ENCODE measurements around the gene MAP4K4.
A peak's percentile ranks its signal among the peaks of the same experiment; 100 is the strongest.

The MAP4K4 gene

DNA sequence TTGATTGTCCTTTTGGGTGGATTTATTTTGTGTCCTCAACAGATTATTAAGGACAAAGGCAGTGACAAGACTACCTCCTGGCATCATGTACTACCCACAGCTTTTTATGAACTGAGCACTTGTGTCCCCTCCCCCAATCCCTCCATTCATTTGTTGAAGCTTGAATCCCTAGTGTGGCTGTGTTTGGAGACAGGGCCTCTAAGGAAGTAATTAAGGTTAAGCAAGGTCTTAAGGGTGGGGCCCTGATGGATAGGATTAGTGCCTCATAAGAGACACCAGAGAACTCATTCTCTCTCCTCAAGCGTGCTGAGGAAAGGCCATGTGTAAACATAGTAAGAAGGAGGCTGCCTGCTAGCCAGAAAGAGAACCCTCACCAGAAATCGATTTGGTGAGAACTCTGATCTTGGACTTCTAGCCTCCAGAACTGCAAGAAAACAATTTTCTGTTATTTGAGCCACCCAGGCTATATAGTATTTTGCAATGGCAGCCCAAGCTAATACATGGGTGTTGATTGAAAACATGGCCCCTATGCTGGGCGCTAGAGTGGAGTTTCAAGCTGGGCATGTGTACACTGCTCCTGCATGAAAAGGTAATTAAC lies 3.4 kb upstream of the MAP4K4 start:
- DNase-seq: no peak

GRCh38 chr2:101696272-101697123 lies 1.0 kb upstream of the MAP4K4 start:
- peak; percentile 59 for DNase-seq

DNA sequence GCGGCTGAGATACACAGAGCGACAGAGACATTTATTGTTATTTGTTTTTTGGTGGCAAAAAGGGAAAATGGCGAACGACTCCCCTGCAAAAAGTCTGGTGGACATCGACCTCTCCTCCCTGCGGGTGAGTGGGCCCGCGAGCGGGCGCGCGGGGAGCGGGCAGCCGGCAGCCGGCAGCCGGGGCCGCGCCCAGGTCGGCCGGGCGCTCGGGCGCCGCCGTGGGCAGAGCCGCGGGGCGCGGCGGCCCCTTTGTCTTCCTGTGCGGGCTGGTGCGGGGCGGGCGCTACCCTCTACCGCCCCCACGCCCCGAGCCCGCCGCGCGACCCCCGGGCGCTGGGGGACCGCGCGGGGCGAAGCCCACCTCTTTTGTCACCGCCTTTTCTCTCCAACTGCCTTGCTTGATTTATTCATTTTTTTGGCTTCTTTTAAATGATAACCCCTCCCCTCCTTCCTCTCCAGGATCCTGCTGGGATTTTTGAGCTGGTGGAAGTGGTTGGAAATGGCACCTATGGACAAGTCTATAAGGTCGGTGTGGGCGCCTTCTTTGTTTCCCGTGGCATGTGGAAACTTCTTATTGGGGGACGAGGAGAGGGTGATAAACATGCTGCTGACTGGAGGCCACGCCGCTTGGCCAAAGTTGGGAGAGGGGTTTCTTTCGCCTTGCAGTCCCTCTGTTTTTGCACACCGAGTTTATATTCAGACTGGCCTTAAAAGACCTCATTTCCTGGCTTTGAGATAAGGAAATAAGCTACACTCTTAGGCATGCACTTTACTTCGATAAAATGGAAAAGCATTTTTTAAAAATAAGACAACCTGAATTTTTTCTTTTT lies 722 bp downstream of the MAP4K4 start:
- DNase-seq: peak; percentile 45

GRCh38 chr2:101698844-101699754 lies 1.6 kb downstream of the MAP4K4 start:
- no peak for DNase-seq

DNA sequence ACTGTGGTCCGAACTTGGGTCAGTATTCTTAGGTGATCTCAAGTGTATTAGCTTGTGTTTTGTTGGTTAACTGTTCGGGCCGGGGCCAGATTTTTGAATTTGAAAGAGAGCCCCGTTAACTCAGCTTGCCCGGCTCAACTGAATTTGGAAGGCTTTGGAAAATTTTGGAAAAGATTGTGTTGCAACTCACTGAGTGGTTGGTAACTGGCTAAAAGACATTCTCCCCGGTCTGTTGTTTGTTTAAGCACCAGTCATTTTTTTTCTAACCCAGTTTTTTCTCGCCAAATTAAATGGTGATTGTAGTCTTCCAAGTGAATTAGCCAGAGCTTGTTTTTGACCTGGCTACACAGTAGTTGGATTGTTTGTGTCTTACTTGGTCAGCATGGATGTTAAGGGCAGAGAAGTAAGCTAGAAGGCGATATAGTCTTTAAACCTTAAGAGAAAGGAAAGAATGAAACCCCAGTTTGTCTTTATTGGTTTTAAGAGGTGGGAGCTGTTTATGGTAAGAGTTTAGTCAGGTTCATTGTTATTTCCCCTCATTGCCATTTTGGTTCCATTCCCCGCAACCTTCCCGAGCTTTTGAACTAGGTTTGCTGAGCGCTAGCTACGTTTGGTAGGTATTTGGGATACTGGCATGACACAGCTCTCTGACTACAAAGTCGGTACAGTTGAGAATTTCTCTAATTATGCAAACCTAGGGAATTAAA lies 2.4 kb downstream of the MAP4K4 start:
- DNase-seq: no peak

- no peak for DNase-seq
These were observed 6.5 kb downstream of the MAP4K4 start for GRCh38 chr2:101704046-101704466.

GRCh38 chr2:101704816-101705578 lies 7.5 kb downstream of the MAP4K4 start:
- no peak for DNase-seq

GRCh38 chr2:101706121-101706818 lies 8.8 kb downstream of the MAP4K4 start:
- DNase-seq: no peak

GRCh38 chr2:101706819-101707177 lies 9.3 kb downstream of the MAP4K4 start:
- no peak for DNase-seq

DNA sequence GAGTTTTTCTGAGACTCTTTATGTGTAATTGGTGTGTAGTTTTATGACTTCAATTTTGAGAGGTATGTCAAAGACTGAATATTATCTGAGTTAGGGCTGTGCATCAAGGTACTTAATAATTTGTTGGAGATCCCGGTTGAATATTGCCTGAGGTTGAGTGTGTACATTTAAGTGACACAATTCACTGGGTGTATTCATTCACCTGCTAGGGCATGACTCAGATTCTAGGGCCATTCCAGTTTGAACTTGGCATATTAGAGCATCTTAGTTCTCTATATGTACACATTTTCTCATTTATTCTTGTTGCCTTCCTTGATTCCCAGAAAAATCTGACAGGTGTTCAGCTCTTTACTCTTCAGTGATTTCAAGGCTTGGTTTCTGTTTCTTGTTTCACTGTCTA lies 12.5 kb downstream of the MAP4K4 start:
- no peak for DNase-seq

DNA sequence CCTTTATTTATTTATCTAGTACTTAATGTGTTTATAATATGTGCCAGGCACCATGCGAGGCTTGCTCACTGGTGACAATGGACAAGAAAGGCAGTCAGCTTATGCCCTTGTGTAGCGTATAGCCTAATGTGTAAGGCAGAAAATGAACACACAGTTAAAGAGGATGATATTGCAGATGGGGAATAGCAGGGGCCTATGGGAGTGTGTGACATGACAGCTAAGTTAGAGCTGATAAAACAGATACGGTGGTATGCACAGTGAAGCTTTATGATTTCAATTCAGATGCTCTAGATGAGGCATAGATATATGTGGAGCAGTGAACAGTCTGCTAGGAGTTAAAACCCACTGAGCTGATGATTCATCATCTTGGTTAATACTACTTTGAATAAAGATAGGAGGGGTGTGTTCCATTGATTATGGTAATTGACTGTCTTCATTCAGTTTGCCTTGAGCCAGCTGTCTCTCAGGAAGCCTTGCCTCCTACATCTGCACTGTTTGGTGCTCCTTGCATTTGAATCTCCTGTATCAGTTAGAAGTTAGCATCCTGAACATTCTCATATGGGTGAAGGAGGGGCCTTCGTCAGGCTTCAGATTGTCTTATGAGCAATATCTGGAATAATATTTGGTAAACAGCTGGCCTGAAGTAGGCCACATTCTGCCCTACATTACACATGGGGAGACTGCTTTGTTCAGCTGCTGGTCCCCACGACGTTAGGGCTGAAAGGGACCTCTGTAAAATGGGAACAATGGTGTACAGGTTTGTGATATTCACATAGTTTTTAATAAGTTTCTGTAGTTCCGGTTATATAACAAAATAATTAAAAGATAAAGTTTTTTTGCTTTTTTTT lies 13.2 kb downstream of the MAP4K4 start:
- DNase-seq: no peak

DNA sequence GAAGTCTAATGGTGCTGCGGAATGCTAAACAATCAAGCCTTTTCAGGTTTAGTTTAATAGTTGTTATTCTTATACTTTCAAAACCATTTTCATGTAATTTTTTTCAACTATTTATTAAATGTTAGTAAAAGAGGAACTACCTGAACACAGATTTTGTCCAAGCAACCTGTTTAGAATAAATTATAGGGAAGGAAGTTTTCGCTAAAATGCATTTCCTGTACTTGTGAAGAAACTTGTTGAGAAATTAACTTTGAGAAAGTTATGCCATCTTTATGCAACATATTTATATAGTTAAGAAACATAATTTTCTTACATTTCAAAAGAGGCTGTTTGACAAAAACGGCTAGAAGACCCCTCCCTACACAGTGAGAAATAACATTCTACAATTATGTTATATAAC lies 16.6 kb downstream of the MAP4K4 start:
- DNase-seq: no peak

DNA sequence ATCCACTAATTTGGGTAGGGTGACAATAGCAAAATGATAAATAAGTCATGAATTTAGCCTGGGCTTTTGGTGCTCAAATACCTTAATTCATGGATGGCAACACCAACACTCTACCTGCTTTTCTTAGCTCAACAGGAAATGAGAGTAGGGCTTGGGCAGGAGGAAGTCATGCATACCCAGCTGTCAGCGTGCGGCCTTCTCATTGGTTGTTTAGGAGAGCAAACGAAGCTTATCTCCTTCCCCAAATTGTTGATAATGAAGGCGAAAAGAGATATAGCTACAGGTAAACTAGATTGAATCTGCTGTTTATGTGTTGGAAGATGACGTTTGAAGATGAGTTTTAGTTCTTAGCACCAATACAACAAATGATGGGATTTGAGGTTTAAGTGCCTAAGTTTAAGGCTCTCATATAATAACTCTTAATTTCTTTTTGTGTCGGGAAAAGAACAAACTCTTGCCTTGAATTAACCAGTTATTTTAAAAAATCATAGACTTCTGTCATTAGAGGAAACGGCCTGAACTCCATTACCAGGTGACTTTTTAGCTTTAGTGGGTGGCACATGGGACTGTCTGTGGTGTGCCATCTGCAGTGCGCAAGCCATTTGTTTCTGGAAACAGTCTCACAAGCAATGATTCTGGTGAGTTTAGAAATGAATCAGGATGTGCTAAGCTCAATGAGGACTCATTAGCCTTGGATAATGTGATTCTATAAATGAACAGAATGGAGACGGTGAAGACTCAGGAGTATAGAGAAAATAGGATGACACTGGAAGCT lies 19.8 kb downstream of the MAP4K4 start:
- no peak for DNase-seq

- DNase-seq: no peak
These were observed 21.0 kb downstream of the MAP4K4 start for GRCh38 chr2:101718479-101718878.

DNA sequence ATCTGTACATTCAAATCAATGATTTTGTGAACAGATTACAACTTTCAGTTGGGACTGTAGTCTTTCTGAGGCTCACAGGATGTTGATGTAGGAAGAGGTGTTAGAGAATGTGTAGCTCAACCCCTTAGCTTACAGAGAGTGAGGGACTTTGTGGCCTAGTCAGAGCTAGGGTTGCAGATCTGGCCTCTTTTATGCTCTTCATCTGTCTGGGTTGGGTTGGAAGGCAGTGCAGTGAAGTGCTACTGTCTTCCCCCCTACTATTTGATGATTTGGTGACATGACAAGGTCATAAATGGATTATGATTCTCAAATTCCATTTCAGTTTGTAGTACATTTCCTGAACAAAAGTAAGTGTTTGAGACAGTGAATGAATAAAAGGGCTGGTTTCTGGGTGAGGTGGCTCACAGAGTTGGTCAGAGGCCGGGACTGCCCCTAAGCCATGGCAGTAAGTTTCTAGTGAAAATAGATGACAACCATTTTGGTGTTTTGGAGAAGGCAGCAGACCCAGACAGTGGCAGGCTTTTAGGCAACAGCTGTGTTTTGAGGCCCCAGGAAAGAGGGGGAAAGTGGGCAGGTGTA lies 21.6 kb downstream of the MAP4K4 start:
- DNase-seq: no peak

DNA sequence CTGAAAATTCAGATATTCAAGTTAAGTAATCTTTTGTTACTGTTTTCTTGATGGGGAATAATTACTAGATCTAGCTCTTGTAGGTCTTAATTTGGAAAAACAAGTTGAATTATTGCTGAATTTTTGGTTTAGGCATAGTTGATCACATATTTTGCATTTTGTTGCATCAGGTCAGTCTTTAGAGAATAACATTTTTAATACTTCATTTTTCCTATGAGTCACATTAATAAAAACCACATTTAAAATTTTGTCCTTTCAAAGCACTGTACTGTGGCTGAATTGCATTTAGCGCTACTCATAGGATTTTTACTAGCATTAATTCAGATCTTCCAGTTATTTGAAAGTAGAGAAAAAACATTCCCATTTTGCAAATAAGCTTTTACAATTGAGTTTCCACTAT lies 23.2 kb downstream of the MAP4K4 start:
- DNase-seq: no peak

DNA sequence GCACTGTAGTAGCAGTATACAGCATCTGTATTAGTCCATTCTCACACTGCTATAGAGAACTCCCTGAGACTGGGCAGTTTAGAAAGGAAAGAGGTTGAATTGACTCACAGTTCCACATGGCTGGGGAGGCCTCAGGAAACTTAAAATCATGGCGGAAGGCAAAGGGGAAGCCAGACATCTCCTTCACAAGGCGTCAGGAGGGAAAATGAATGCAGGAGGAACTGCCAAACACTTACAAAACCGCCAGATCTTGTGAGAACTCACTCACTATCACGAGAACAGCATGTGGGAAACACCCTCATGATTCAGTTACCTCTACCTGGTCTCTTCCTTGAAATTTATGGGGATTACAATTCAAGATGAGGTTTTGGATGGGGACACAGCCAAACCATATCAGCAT lies 25.4 kb downstream of the MAP4K4 start:
- DNase-seq: no peak

DNA sequence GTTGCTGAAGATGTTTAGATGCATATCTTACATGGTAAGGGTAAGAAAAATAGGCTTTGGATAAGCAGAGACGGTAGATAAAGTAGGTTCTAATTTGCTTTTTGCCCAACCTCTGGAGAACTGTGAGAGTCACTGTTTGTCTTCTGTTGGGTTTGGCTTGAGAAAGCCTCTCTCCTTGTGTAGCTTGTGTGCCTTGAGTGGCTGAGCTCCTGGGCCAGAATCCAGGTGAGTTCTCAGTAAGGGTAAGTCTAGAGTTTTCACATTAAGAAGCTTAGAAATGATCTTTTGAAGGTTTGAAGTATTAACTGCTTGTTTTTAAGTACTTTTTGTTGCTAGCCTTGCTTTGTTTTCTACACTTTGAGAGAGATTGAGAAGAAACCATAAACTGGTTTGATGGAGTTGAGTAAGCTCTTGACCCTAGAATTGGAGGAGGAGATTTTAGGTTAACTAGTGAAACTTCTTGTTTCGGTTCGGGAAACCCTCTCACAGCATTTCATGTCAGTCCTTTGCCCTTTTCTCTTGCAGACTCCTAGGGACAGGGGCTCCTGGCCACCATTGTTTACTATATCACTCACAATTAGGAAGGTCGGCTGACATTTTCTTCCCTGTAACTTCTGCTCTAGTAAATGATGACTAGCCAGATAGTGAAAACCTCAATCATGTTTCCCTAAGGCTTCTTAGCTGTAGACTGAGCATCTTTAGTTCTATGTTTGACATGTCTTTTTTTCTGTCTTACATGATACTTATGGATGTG lies 26.0 kb downstream of the MAP4K4 start:
- no peak for DNase-seq
